Osteoblast (primary cell): ENCODE data around the gene TBC1D2B. TPM values are rescaled to one million over a fixed set of nuclear protein-coding genes. Genes with fewer than 3 reads are reported as not detected.

Source experiments
- DNase-seq: peaks from one replicate; pipeline ENCODE4 v3.0.0; 2011; ENCODE audit warnings: low spot score, mixed read lengths; ENCODE audit not compliant: insufficient read length; ENCODE audit errors: missing footprints
- H2AFZ ChIP-seq: 2 replicates; pipeline ENCODE4 v1.6.0; 2011; ENCODE audit warnings: mild to moderate bottlenecking, low read length
- H3K27ac ChIP-seq: 2 replicates; pipeline ENCODE4 v1.5.1; 2011; ENCODE audit warnings: mild to moderate bottlenecking, low read depth, low read length, moderate library complexity
- H3K27me3 ChIP-seq: 2 replicates; pipeline ENCODE4 v1.6.0; 2012; ENCODE audit warnings: mild to moderate bottlenecking, control low read depth, inconsistent platforms, low read length, moderate library complexity; ENCODE audit not compliant: insufficient read depth
- H3K36me3 ChIP-seq: 2 replicates; pipeline ENCODE4 v1.5.1; 2011; ENCODE audit warnings: mild to moderate bottlenecking, low read length, control low read depth, moderate library complexity; ENCODE audit not compliant: insufficient read depth
- H3K4me1 ChIP-seq: 2 replicates; pipeline ENCODE4 v1.5.1; 2011; ENCODE audit warnings: mild to moderate bottlenecking, low read length, control low read depth, moderate library complexity; ENCODE audit not compliant: insufficient read depth
- H3K4me2 ChIP-seq: 2 replicates; pipeline ENCODE4 v1.6.0; 2011; ENCODE audit warnings: mild to moderate bottlenecking, low read length; ENCODE audit not compliant: insufficient read depth
- H3K4me3 ChIP-seq: fragments of 200-600 bp; sonication (generic); 3 replicates; pipeline ENCODE4 v1.5.1; 2012; ENCODE audit warnings: mild to moderate bottlenecking, low read length, inconsistent platforms; ENCODE audit not compliant: insufficient read depth
- H3K79me2 ChIP-seq: 2 replicates; pipeline ENCODE4 v1.6.0; 2012; ENCODE audit warnings: mild to moderate bottlenecking, low read length, control low read depth, inconsistent platforms; ENCODE audit not compliant: insufficient read depth
- H3K9me3 ChIP-seq: 2 replicates; pipeline ENCODE4 v1.5.1; 2011; ENCODE audit warnings: low read depth, low read length, control low read depth
- H4K20me1 ChIP-seq: 2 replicates; pipeline ENCODE4 v1.6.0; 2012; ENCODE audit warnings: mild to moderate bottlenecking, low read length, control low read depth; ENCODE audit not compliant: insufficient read depth
- total RNA-seq: library from RNA; depleted of rRNA; stranded (reverse); fragments of >200 nt; gene quantifications from 2 replicates; pipeline ENCODE4 v1.2.3, GENCODE V29; 2012
- TF ChIP-seq, protein P1 (sequence below): IDR thresholded peaks from 2 replicates; pipeline ENCODE4 v1.5.1; 2011; ENCODE audit warnings: mild to moderate bottlenecking, low read depth, low read length, moderate library complexity; ENCODE audit errors: extremely low read depth

The TBC1D2B gene
- total RNA-seq, 1 donor, result 58.3 TPM

DNA sequence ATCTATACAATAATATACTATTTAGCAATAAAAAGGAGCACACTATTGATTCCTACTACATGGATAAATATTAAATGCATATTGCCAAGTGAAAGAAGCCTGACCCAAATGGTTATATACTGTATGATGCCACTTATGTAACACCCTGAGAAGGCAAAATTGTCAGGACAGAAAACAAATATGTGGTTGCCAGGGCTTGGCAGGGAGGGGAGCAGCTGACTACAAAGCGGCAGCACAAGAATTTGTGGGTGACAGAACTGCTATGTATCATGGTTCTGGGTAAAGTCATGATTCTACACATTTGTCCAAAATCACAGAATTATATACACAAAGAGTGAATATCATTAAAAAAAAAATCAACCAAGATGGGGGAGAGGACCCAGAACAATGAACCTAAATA lies 22.5 kb downstream of the TBC1D2B start:
- H3K9me3 ChIP-seq, result no peaks in the 10 kb centered on the region
- H3K79me2 ChIP-seq, result peaks cover 81% of the 10 kb centered on the region
- H3K4me2 ChIP-seq, result no peak overlapping the region
- H4K20me1 ChIP-seq, result peaks cover 9% of the 10 kb centered on the region
- H2AFZ ChIP-seq, result no peak overlapping the region
- no peak for DNase-seq
- peaks cover 53% of the 10 kb centered on the region for H3K4me1 ChIP-seq
- H3K27ac ChIP-seq, result no peak overlapping the region
- H3K4me3 ChIP-seq, result no peak overlapping the region
- no peaks in the 10 kb centered on the region for H3K27me3 ChIP-seq
- peaks cover 16% of the 10 kb centered on the region for H3K36me3 ChIP-seq
- TF ChIP-seq, protein P1, sequence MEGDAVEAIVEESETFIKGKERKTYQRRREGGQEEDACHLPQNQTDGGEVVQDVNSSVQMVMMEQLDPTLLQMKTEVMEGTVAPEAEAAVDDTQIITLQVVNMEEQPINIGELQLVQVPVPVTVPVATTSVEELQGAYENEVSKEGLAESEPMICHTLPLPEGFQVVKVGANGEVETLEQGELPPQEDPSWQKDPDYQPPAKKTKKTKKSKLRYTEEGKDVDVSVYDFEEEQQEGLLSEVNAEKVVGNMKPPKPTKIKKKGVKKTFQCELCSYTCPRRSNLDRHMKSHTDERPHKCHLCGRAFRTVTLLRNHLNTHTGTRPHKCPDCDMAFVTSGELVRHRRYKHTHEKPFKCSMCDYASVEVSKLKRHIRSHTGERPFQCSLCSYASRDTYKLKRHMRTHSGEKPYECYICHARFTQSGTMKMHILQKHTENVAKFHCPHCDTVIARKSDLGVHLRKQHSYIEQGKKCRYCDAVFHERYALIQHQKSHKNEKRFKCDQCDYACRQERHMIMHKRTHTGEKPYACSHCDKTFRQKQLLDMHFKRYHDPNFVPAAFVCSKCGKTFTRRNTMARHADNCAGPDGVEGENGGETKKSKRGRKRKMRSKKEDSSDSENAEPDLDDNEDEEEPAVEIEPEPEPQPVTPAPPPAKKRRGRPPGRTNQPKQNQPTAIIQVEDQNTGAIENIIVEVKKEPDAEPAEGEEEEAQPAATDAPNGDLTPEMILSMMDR, result no peak

DNA sequence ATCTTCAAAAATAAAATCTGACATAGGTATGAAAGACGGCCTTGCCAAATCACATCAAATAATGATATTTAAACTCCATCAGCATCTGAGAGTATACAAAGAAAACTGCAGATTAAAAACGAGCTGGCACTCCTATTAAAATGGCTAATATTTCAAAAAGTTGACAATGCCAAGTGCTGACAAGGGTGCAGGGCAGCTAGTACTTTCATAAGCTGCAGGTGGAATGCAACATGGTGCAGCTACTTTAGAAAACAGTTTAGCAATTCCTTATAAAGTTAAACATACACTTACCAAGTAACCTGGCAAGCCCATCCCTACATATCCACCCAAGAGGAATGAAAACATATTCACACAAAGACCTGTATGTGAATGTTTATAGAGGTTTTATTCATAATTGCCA lies 23.0 kb downstream of the TBC1D2B start:
- TF ChIP-seq, protein P1, result no peak
- no peak overlapping the region for H3K4me2 ChIP-seq
- peaks cover 76% of the 10 kb centered on the region for H3K79me2 ChIP-seq
- H2AFZ ChIP-seq, result no peak overlapping the region
- H3K27ac ChIP-seq, result no peak overlapping the region
- no peak for DNase-seq
- H3K27me3 ChIP-seq, result no peaks in the 10 kb centered on the region
- H3K9me3 ChIP-seq, result no peaks in the 10 kb centered on the region
- peaks cover 16% of the 10 kb centered on the region for H3K36me3 ChIP-seq
- H3K4me1 ChIP-seq, result peaks cover 57% of the 10 kb centered on the region
- peaks cover 9% of the 10 kb centered on the region for H4K20me1 ChIP-seq
- H3K4me3 ChIP-seq, result no peak overlapping the region

DNA sequence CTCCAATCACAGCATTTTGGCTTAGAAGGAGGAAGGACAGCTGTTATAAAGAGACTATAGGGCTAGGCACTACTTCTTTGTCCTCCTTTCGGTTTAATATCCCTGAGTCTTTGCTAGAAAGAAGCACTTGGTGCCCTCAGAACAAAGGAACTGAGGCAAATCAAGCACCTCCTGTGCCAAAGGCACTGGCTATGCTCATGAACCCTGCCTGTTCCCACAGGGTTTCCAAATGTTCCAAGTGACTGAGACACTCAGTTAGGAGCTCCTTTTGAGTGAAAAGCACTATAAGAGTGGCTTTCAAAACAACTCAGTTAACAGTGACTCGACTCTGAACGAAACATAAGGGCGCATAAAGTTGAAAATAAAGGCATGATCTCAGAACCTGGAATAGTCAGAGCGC lies 25.0 kb downstream of the TBC1D2B start:
- Histone ChIP-seq H3K9me3 (no peaks in the 10 kb centered on the region), H4K20me1 (peaks cover 9% of the 10 kb centered on the region), H3K4me3 (no peak overlapping the region), H3K79me2 (peaks cover 69% of the 10 kb centered on the region), H3K27ac (no peak overlapping the region), H3K27me3 (no peaks in the 10 kb centered on the region), H3K36me3 (peaks cover 16% of the 10 kb centered on the region), H2AFZ (no peak overlapping the region), H3K4me2 (no peak overlapping the region), H3K4me1 (peaks cover 66% of the 10 kb centered on the region)
- no peak for DNase-seq
- TF ChIP-seq, protein P1, result no peak

DNA sequence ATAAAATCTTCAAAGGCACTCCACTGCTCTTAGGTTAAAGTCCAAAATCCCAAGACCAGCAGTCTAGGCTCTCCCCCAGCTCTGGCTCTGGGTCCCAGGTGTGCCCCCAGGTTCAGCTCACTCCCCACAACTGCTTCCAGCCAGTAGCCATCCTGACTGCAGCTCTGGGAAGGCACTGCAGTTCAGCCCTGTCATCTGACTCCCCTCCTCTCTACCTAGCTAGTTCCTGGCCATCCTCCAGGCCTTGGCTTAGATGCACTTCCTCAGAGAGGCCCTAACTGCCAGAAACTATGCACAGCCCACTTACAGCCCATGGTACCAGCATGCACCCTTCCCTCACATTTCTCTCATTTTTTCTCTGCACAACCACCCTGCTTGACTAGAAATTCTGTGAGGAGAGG lies 25.5 kb downstream of the TBC1D2B start:
- Histone ChIP-seq H3K27ac (peak overlapping the region; percentile 40), H3K4me1 (peaks cover 63% of the 10 kb centered on the region), H4K20me1 (peaks cover 9% of the 10 kb centered on the region), H3K27me3 (no peaks in the 10 kb centered on the region), H3K4me2 (no peak overlapping the region), H3K36me3 (peaks cover 16% of the 10 kb centered on the region), H3K79me2 (peaks cover 66% of the 10 kb centered on the region), H3K4me3 (no peak overlapping the region), H3K9me3 (no peaks in the 10 kb centered on the region), H2AFZ (no peak overlapping the region)
- DNase-seq, result no peak
- TF ChIP-seq, protein P1, result no peak
